Hippocampal formation (tissue), 2 donors: Measurements from ENCODE around the gene KDM4E.

Experiments
- DNase-seq, 2 donors: peaks; one replicate each; lab custom pipeline; 2025; lab: John Stamatoyannopoulos, UW

The KDM4E gene

DNA sequence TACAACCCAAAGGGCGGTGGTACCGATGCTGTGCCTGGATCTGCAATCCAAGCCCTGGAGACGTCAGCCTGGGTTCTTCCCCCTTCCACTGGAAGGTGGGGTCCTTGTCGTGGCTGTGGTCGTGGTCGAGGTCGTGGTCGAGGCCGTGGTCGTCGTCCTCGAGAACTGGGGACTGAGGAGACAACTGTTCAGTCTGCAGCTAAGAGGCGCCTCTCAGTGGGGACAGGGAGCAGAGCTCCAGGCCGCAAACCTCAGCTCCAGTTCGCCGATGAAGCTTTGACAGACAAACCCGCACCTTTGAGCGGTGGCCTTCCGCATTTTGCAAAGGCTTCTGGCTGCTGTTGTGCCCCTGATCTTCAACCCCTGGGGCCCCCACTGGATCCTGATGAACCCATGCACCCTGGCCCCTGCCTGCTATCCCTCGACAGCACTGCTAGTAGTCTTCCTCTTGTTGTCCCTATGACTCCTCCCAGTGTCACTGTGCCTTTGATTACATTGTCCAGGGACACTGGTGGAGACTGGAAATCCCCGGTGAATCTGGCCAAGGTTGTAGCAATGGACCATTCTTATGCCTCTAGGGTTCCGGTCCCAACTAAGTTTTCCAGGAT lies 25.6 kb downstream of the KDM4E start:
- no peak for DNase-seq

DNA sequence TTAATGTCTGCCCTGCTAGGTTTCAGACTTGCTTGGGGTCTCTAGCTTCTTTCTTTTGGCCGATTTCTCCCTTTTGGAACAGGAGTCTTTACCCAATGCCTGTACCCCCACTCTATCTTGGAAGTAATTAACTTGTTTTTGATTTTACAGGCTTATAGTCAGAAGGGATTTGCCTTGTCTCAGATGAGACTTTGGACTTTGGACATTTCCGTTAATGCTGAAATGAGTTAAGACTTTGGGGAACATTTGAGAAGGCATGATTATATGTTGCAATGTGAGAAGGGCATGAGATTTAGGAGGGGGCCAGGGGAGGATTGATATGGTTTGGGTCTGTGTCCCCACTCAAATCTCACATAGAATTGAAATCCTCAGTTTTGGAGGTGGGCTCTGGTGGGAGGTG lies 29.3 kb downstream of the KDM4E start:
- DNase-seq, result no peak

DNA sequence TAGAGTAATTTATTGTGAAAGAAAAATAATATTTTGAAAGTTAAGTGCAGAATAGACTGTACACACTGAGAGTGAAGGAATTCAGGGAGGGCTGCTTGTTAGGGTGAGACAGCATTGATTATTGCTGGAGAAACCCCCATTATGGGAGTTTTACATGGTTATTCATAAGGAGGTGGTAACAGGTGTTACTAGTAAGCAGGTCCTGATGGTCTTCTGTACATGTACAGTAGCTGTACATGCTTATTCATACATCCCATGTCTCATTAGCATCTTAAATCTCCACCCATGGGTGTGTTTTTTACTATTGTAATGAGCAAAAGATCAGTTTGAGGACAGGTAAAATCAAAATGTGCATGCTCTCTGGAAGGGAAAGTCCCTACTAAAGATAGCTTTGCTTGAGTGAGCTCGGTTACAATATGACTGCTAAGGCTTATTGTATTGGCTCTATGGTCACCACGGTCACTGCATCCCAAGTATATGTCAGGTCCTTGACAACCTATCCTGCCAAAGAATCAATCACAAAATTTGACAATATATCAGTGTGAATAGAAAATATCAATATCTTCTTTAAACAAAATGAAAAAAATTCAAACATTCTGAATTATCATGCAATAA lies 30.3 kb downstream of the KDM4E start:
- DNase-seq, result no peak

DNA sequence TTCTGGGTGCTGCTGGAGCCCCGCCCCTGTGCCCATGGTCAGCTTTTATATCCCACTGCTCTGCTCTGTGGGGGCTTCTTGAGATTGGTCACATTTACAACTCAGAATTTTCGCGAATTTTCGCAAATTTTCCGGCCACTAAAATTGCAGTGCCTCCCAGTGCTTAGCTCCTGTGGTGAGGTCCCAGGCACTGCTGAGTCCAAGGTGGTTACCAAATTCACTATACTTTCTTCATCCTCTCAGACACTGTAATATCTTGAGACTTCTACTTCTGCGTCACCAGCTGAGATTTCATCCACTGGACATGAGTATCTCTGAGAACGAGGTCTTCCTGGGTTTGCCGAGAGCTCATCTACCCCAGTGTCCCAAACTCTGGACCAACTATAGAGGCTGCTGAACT lies 32.9 kb downstream of the KDM4E start:
- DNase-seq, result no peak

DNA sequence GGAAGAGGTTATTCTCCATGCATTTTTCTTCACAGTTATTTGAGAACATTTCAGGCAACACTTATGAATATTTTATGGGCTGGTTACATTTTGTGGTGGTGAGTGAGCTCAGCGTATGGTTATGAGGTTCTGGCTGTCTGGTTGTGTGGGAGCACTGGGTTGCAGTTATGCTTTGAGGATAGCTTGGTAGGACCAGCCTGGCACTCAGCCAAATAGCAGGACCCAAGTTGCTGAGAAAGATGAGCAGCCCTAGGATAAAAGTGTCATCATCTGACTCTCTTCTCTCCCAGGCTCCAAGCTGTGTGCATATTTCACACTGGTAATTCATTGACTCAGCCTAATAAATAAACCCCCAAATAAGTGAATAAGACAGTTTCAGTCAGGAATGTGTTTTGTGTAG lies 33.6 kb downstream of the KDM4E start:
- DNase-seq, result no peak

DNA sequence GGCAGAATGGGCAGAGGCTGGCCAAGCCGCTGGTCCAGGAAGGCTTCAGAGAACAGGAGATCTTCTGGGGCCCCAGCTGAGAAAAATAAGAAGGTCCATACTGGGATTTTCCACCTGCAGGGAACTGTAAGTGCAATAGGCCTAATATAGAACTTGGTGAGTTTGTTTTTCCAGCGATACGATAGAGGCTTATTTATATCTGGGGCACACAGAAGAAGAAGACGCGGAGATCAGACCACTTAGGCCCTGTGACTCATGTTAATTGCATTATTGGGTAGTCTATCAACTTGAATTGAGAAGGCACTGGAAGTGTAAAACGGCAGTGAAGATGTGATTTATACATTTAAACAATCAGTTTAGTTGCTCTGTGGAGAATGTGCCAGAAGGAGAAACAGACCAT lies 34.0 kb downstream of the KDM4E start:
- DNase-seq, result no peak

DNA sequence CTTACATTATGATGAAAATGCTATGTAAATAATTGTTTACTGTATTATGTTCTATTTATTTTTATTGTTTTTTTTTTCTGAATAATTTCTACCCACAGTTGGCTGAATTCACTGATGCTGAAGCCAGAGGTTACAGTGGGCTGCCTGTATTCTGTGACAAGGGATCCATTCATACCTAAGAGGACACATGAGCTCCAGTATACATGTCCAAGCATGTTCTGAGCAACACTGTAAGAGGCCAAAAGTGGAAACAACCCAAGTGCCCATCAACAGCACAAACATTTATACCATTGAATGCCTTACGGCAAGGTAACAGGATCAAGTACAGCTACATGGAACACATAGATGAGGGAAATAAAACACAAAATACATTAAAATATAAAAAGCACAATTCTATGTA lies 40.3 kb downstream of the KDM4E start:
- DNase-seq, result no peak

DNA sequence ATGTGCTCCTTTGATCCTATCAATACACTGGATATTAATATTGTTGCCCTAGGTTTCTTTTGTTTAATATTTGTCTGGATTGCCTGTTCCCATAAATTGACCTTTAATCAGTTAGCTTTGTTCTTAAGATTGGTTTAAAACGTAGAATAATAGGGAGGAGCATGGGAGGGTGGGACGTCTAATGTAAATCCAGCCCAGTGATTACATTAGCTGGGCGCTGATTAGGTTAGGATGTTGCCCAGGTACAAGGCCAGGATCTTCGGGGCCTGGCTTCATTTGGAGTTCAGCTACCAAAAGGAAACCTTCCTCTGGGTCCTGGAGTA lies 41.6 kb downstream of the KDM4E start, which contains the start of gene SRSF8:
SRSF8 (plus strand) TSS at position 204 of the 323 bp plus-strand sequence. CDS start 308 bp downstream, outside the sequence.
- no peak for DNase-seq

DNA sequence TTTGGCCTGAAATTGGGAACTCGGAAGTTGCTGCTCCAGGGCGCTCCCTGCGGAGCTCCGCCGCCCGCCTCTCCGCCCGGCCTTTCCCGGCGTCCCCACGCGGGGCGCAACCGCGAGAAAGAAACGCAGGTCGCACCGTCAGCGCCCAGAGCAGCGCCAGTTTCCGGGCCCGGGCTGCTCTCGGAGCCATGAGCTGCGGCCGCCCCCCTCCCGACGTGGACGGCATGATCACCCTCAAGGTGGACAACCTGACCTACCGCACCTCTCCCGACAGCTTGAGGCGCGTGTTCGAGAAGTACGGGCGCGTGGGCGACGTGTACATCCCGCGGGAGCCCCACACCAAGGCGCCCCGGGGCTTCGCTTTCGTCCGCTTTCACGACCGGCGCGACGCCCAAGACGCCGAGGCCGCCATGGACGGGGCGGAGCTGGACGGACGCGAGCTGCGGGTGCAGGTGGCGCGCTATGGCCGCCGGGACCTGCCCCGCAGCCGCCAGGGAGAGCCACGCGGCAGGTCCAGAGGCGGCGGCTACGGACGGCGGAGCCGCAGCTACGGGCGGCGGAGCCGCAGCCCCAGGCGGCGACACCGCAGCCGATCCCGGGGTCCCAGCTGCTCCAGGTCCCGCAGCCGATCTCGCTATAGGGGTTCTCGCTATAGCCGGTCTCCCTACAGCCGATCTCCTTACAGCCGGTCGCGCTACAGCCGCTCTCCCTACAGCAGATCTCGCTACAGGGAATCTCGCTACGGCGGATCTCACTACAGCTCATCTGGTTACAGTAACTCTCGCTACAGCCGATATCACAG lies 42.2 kb downstream of the KDM4E start:
- DNase-seq, result peak; percentile 81 to 83

DNA sequence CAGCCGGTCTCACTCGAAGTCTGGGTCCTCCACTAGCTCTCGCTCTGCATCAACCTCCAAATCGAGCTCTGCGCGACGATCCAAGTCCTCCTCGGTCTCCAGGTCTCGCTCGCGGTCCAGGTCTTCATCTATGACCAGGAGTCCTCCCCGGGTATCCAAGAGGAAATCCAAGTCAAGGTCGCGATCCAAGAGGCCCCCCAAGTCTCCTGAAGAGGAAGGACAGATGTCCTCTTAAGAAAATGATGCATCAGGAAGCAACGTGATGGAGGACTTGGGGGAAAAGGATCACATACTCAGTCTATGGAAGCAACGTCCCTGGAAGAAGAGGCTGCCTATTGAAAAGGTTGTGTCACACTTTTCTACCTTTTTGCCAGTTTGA lies 42.8 kb downstream of the KDM4E start:
- no peak for DNase-seq

DNA sequence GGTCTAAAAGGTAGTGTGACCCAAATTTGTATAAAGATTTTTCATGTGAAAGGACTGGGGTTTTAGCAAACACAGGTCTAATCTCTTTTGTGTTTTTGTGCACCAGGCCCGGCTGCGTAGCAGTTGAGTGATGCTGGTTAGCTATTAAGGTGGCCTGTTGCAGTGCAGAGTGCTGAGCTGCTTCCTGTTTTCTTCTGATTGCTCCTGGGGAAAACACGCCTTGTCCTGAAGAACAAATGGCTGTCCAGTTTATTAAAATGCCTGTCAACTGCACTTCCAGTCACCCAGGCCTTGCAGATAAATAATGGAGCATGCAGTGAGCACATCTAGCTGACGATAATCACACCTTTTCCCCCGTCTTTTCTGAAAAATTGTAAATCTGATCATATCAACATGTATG lies 43.5 kb downstream of the KDM4E start:
- peak; percentile 26 to 79 for DNase-seq

DNA sequence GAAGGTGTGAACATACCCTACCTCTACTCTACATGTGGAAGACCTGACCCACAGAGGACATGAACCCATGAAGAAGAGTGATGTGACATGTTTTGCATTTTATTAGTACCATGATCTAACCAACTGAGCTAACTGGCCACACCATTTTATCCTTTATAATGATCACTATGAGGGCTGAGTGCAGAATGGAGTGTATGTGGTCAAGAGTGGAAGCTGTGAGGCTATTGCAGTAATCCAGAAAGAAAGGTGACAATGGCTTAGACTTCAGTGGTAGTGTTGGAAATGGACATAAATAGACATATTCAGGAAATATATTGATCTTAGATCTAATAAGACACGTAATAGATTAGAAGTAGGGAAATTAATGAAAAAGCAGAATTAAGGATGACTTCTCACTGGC lies 45.4 kb downstream of the KDM4E start:
- no peak for DNase-seq

DNA sequence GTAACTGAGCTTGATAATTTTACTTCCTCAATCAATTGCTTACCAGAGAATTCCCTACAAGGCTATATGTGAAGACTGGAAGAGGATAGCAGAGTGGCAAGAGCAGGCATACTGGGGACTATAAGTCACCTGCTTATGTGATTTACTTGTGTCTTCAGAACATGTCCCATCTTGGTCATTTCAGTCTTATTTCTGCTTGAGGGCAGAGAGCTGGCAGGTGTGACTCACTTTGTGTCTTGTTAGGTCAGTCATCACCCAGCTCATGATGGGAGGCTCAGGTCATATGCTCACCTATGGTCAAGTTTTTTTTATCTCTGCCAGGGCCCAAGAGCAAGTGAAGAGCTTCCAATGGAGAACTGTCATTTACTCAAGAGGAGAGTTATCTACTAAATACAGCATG lies 47.9 kb downstream of the KDM4E start:
- no peak for DNase-seq

DNA sequence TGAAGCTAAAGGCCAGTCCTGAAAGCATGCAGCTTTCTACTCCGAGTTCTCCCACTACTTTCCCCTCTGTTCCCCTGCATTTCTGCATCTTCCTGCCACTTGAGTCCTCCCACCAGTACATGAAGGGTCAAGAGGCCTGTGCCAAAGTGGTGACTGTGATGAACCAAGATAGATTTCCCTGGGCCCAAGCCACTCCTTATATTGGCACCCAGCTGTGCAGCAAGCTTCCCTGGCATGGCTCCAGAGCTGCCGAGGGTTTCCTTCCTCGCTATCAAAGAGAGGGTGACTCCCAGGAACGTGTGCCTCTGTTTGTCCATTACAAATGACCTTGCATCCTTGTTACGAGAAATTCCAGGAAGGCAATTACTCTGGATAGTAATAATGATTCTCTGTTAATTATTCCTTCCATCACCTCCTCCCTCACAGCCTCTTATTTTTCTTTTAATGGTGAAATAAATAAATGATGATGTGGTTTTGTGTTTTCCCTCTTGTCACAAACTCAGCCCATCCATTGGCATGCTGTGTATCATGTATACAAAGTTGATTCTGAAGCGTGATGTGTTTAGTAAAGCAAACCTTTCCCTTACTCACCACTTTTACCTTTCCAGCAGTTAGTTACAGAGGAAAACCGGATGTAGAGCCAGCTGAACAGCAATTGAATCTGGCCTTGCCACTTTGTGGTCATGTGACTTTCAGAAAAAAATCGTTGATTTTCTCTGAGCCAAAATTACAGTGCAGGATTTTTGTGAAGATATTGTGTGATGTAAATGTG lies 49.9 kb downstream of the KDM4E start:
- peak in 1 of 2 donors; percentile 38 for DNase-seq

DNA sequence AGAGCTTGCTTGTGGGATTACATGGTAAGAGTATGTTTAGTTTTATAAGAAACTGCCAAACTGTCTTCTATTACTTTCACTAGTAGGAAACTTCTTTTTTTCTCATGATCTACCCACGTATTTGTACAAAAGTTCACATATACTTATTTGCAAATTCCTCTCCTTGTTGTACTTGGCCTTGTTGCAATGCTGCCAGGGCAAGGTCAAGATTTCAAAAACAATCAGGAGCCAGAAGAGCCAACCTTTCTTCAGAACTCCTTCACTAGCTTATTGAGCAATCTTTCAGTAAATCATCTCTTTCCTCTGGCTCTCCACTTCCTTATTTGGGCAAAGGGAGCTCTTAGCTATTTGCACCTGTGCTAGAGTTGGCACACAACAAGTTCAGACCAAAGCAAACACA lies 51.4 kb downstream of the KDM4E start:
- DNase-seq, result no peak

DNA sequence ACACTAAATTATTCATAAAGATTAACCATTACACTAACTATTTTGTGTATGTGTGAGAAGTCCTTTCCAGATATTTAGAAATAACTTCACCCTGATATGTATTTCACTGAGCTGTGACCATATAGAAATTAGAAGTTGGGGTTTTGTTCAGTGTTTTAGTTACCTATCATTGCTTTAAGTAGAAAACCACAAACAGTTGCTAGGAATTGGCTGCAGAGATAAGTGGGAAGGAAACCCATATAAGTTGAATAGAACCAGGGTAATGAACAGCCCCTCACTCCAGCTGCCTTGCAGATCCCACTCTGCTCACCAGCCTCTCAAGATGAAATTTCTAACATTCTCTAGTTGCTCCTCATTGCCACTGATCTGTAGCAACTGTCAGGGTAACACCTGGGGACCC lies 51.9 kb downstream of the KDM4E start:
- DNase-seq, result no peak
